Omental fat pad (tissue), 4 donors: ENCODE data around the gene PAPSS2. TPM values are rescaled to one million over a fixed set of nuclear protein-coding genes. Genes with fewer than 3 reads are reported as not detected.

Source experiments
- ATAC-seq: fragments of 150-250 bp; one replicate; pipeline ENCODE4 v1.9.1; 2016; ENCODE audit warnings: mild to moderate bottlenecking, moderate library complexity; ENCODE audit not compliant: low FRiP score
- DNase-seq: peaks from one replicate; pipeline ENCODE4 v3.0.0-alpha.2; 2019; ENCODE audit warnings: low spot score
- CTCF ChIP-seq, 3 donors: fragments of 450-650 bp; IDR thresholded peaks; one replicate each; pipeline ENCODE4 v1.5.1; 2016 to 2017; ENCODE audit warnings: antibody characterized with exemption in 3 of 3, mild to moderate bottlenecking in 3 of 3, moderate library complexity in 2 of 3
- total RNA-seq, 4 donors: library from RNA; depleted of rRNA; stranded (reverse); fragments of >200 nt; gene quantifications; one replicate each; pipeline ENCODE4 v1.1.0, GENCODE V29; 2016

PAPSS2 gene
- total RNA-seq, 4 donors from 2014 or later: 57.1 to 101 (median 67.0) TPM

GRCh38 chr10:87781545-87781944 lies 121.9 kb downstream of the PAPSS2 start:
- no peak for TF ChIP-seq CTCF (IDR thresholded peaks at IDR 0.05)
- ATAC-seq: no peak
- DNase-seq: no peak

DNA sequence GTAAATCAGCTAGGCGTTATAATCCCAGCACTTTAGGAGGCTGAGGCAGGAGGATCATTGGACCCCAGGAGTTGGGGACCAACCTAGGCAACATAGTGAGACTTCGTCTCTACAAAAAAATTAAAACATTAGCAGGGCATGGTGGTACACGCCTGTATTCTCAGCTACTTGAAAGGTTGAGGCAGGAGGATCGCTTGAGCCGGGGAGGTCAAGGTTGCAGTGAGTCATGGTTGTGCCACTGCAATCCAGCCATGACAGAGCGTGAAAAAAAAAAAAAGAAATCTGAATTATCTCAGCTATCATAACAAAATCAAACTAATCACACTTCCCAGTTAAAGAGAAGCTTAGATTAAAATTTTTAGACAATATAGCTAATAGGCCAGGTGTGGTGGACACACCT lies 123.0 kb downstream of the PAPSS2 start:
- no peak for TF ChIP-seq CTCF (IDR thresholded peaks at IDR 0.05)
- DNase-seq (no peak), ATAC-seq (no peak)

- DNase-seq (no peak), ATAC-seq (no peak)
- no peak for TF ChIP-seq CTCF (IDR thresholded peaks at IDR 0.05)
Measured at GRCh38 chr10:87786421-87786820, 126.7 kb downstream of the PAPSS2 start.

DNA sequence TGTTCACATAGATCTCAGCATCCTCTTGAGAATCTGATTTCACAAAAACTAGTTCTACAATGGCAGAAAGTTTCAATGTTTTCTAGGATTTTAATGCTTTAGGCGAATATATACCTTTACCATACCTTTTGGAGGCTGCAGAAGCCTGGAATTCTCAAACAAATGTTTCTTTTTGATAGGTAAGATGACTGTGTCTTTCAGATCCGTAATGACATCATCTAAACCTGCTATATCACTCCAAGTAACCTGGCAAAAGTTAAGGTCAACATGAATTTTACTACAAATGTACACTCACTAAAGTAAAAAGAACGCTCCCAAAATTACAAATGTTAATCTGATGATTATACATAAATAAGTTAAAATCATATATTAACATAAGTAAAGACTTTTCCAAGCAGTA lies 130.5 kb downstream of the PAPSS2 start:
- TF ChIP-seq CTCF (IDR thresholded peaks at IDR 0.05): no peak
- ATAC-seq (no peak), DNase-seq (no peak)

GRCh38 chr10:87794285-87794684 lies 134.6 kb downstream of the PAPSS2 start:
- no peak for TF ChIP-seq CTCF (IDR thresholded peaks at IDR 0.05)
- DNase-seq: no peak
- ATAC-seq: no peak

Other genes with a start within 250 kb of the PAPSS2 start
- gene MINPP1, start 155.0 kb upstream of the PAPSS2 start, total RNA-seq: 10 to 100 TPM in 3 of 4 donors, 1 to 10 TPM in 1; 9.4 to 20.5 (median 15.7) TPM
- 10 to 100 TPM; 29.4 to 34.2 (median 31.5) TPM for gene ATAD1, start 158.3 kb downstream of the PAPSS2 start, total RNA-seq
- 1 to 10 TPM in 2 of 4 donors, under 1 TPM in 2; 0.60 to 1.9 (median 1.0) TPM for gene KLLN, start 203.7 kb downstream of the PAPSS2 start, total RNA-seq
- 100 to 1,000 TPM; 167 to 352 (median 285) TPM for gene PTEN, start 203.7 kb downstream of the PAPSS2 start, total RNA-seq